GM19099 (cell line): ENCODE results near the gene PROSER2.

ENCODE experiments used
- POLR2A ChIP-seq: IDR thresholded peaks from 3 replicates; pipeline ENCODE4 v1.6.1; 2011; ENCODE audit warnings: low read depth; ENCODE audit not compliant: insufficient read length; ENCODE audit errors: extremely low read depth

PROSER2 gene

DNA sequence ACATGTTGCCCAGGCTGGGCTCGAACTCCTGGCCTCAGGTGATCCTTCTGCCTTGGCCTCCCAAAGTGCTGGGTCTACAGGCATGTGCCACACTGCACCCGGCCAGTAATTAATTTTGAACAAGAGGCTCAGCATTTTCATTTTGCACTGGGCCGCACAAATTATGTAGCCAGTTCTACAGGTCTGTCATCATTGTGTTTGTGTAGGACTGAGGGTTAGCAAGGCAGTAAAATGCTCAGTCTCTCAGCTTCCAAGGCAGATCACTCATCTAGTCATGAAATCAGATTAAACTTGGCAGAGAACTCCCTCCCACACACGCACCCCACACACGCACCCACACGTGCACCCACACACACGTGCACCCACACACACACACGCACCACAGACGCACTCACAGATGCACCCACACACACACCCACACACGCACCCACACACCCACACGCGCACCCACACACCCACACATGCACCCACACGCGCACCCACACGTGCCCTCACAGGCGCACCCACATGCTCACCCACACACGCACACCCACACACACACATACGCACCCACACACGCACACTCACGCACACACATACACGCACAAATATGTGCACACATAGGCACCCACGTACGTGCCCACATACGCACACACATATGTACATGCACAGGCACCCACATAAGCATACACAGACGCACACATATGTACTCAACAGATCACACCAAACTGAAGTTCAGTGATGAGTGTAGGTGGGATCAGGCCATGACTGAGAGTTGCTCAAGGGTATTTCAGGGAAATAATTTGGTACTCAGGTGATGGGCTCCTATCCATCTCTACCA, 27.8 kb upstream of the PROSER2 start:
- TF ChIP-seq POLR2A: no peak

DNA sequence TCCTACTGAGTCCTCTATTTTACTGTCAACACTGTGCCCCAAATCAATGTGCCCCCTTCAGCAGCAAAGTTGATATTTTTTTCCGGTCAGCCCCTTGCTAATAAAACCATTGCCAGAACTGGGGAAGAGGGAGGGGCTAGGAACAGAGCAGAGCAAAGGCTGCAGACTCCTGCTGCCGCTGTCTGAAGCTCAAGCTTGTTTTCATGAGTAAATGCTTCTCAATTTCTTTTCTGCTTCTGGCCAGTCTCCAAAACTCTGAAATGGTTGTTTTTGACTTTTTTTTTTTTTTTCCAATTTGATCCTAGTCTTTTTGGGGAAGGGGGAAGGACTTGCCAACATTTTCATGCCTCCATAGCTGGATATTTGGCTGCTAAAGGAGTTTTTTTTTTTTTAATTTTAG, 26.7 kb upstream of the PROSER2 start:
- no peak for TF ChIP-seq POLR2A

DNA sequence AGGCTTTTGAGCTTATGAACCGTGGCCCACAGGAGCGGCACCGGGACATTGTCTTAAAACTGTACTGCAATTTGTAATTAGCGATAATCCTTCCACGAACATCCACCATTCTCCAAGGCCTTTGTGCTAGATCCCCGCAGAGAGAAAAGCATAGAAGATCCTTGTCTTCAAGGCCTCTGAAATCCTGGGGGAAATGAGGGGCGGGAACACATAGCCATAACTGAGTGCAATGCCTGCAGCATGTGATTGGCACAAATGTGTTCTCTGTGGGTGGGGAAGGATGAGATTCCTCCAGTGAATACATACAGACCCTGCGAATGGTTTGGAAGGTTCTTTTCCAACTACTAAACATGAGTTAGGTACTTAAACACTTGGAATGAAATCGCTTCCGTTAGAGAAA, 25.9 kb upstream of the PROSER2 start:
- no peak for TF ChIP-seq POLR2A

GRCh38 chr10:11797847-11798633, 25.1 kb upstream of the PROSER2 start:
- no peak for TF ChIP-seq POLR2A

- no peak for TF ChIP-seq POLR2A
Measured at GRCh38 chr10:11798845-11799735, 24.1 kb upstream of the PROSER2 start.

GRCh38 chr10:11799736-11800080, 23.4 kb upstream of the PROSER2 start:
- TF ChIP-seq POLR2A: no peak

GRCh38 chr10:11804336-11804735, 18.8 kb upstream of the PROSER2 start:
- no peak for TF ChIP-seq POLR2A

GRCh38 chr10:11805792-11806191, 17.4 kb upstream of the PROSER2 start:
- TF ChIP-seq POLR2A: no peak

DNA sequence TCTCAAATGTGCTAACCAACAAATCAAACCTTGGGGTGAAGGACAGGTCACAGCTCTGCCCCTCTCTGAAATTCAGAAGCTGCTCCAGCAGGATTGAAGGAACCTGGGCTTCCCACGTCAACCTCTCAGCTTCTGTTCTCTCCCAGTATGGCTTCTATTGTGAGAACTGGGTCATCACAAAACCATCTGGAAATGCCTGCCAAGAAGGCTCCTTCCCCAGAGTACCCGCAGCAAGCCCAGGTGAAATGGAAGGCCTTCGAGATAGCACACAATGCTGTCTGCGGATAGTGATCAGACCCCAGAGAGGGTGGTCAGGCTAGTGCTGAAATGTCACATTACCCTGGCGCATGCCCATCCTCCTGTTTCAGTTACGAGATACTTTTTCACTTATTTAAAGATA, 16.4 kb upstream of the PROSER2 start:
- no peak for TF ChIP-seq POLR2A

DNA sequence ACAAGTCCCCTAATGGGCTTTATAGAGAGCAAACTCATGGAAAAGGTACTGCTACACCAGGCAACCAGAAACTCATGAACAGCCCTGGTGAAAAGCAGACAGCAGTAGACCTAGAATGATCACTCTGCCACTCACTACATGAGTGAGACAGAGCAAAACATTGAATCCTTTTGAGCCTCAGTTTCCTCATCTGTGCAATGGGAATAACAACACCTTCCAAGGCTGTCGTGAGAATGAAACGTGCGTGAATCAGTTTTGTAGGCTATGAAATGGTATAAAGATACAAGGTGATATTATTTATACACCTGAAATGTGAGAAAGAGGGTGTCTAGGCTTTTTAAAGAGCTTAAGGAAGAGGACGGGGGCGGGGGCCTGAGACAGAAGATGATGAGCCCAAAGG, 14.3 kb upstream of the PROSER2 start:
- no peak for TF ChIP-seq POLR2A

DNA sequence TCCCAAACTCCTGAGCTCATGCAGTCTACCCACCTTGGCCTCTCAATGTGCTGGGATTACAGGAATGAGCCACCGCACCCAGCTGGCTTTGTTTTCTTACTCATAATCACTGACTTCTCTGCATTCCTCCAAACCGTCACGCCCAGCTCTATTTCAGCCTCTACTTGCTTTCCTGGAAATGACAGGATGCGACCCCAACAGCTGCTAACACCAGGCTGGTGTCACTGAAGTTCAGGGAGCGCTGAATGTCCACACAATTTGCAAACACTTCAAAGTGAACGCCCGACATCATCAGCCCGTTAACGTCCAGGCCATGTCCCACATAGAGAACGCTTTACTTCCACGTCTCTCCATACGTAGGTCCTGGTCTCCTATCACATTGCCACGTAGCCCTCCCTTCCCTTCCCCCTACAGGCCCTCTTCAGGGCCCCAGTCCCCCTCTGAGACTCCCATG, 12.8 kb upstream of the PROSER2 start:
- no peak for TF ChIP-seq POLR2A

DNA sequence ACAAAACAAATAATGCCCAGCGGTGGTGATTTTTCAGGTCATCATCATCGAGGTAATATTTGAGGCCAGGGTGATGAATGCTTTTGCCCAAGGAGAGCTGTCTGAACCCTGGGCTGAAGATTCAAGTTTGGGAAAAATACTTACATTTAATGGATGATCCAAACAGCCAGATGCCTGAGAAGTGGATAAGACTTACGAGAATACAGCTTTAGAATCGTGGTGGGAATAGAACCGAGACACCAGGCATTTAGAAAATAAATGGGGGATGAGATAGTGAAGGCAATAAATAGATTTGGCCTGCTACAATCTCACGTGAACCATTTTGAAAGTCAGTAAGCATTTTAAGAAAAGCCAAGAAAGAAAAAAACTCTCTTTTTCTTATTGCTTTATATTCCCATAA, 12.2 kb upstream of the PROSER2 start:
- no peak for TF ChIP-seq POLR2A

GRCh38 chr10:11813177-11813576, 10.0 kb upstream of the PROSER2 start:
- no peak for TF ChIP-seq POLR2A

DNA sequence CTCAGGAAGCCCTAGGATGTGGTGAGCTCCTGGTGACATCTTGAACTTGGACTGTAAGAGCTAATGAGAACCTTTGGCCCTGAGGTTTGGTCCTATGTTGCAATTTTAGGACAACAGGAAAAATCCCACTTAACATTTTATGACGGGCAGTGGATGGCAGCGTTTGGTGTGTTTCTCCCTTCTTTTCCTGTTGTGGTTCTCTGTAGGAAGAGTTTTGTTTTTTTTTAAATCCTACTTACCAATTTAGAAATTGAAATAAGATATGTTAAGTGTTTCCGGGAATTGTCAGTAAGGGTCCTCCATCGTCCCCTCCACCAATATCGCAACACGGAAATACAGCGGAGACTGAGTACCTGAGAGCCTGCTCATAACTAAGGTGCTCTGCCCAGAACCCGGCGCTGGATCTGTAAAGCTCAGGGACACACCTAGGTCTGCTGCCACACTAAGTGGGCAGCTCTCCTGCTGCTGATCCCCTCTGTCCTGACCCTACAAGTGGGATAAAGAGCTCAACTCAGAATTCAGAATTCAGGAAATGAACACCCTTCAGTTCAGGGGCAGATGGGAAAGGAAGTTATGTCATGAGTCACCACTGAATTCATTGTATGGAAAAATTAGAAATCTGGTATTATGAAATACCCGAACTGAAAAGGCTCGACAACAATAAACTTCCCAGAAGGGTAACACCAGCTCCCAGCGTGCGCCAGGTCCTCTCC, 9.1 kb upstream of the PROSER2 start:
- TF ChIP-seq POLR2A: no peak

GRCh38 chr10:11819027-11819426, 4.1 kb upstream of the PROSER2 start:
- TF ChIP-seq POLR2A: no peak
